Panc1 (cell line): ENCODE measurements around the gene ZSCAN2.

Experiments used
- CTCF ChIP-seq: fragments of 450-650 bp; IDR thresholded peaks from 2 replicates; pipeline ENCODE4 v1.5.1; 2017; ENCODE audit warnings: mild to moderate bottlenecking
- POLR2AphosphoS5 ChIP-seq: IDR thresholded peaks from 2 replicates; pipeline ENCODE4 v1.6.1; 2012; ENCODE audit warnings: mild to moderate bottlenecking, low read depth, low read length, moderate library complexity

- no peak for TF ChIP-seq CTCF
- no peak for TF ChIP-seq POLR2AphosphoS5
Measured at GRCh38 chr15:84671211-84671610, 70.4 kb downstream of the ZSCAN2 start.
